ENCODE measurements around the gene CHST1.

- TF ChIP-seq POLR2A (IDR thresholded peaks at IDR 0.05; ENCODE audit: low read length) (no peak), GATA1 (IDR thresholded peaks at IDR 0.05; ENCODE audit: low read depth, low read length) (no peak)
Measured at GRCh38 chr11:45698777-45699497, 33.5 kb upstream of the CHST1 start.

Measured in erythroblast (primary cell).